VCaP (cell line): Measurements from ENCODE around the gene HDAC4.

ENCODE experiments used
- H3K27ac ChIP-seq: fragments of 450-650 bp; 2 replicates; pipeline ENCODE4 v1.5.1; 2017
- TF ChIP-seq, protein P1 (sequence below): fragments of 450-650 bp; conservative IDR thresholded peaks from 2 replicates; pipeline ENCODE4 v1.5.1; 2017; ENCODE audit warnings: mild to moderate bottlenecking, moderate library complexity

Gene HDAC4

DNA sequence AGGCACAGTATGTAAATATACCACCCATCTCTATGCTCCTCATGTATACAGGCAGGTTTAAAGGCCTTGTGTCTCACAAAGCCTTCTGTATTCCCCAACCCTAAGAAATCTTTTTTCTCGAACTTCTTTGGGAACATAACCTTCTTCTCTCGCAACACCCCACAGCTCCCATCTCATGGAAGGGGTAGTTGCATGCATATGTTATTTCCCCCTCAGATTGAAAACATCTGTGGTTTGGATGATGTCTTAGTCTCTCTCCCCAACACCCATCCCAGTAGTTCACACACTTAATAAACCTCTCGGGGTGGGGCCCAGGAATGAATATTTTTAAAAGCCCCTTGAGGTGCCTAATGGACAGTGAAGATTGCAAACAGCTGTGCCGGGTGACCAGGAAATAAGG is 21.0 kb upstream of the HDAC4 start:
- no peak overlapping the region for H3K27ac ChIP-seq
- TF ChIP-seq, protein P1, sequence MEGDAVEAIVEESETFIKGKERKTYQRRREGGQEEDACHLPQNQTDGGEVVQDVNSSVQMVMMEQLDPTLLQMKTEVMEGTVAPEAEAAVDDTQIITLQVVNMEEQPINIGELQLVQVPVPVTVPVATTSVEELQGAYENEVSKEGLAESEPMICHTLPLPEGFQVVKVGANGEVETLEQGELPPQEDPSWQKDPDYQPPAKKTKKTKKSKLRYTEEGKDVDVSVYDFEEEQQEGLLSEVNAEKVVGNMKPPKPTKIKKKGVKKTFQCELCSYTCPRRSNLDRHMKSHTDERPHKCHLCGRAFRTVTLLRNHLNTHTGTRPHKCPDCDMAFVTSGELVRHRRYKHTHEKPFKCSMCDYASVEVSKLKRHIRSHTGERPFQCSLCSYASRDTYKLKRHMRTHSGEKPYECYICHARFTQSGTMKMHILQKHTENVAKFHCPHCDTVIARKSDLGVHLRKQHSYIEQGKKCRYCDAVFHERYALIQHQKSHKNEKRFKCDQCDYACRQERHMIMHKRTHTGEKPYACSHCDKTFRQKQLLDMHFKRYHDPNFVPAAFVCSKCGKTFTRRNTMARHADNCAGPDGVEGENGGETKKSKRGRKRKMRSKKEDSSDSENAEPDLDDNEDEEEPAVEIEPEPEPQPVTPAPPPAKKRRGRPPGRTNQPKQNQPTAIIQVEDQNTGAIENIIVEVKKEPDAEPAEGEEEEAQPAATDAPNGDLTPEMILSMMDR: no peak

DNA sequence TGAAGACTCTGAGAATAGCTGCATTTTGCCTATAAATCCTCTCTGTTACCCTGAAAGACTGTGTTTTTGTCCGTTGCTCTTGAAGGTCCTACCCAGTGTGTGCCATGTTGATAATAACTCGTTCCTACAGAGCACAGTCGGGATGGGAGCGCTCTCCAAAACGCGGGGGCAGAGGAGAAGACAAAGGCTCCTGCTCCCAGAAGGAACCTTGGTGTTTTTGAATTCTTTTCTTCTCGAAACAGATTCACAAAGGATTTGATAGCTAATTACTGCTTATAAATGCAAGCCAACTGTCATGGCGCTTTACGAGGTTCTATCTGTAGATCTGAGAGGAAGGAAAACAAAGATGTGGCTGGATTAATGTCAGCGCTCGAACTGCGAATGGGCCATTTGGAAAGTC is 19.3 kb upstream of the HDAC4 start:
- TF ChIP-seq, protein P1: no peak
- H3K27ac ChIP-seq: no peak overlapping the region

DNA sequence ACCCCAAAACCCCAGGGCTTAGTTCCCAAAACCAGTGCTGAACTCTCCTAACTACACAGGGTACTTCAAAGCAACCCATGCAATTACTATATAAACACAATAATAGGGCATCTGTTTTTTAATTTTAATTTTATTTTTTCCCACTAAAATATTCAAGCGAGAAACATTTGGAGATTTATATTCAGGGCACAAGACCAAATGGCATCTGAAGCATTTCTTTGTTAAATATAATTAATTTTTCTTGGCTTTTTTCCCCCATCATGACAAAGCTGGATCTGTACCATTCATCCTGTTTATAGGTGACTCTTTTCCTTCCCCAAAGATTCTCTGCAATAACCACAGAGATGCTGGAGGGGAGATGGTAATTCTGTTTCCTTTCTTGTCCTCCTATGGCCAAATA is 18.1 kb upstream of the HDAC4 start:
- TF ChIP-seq, protein P1: no peak
- no peak overlapping the region for H3K27ac ChIP-seq

DNA sequence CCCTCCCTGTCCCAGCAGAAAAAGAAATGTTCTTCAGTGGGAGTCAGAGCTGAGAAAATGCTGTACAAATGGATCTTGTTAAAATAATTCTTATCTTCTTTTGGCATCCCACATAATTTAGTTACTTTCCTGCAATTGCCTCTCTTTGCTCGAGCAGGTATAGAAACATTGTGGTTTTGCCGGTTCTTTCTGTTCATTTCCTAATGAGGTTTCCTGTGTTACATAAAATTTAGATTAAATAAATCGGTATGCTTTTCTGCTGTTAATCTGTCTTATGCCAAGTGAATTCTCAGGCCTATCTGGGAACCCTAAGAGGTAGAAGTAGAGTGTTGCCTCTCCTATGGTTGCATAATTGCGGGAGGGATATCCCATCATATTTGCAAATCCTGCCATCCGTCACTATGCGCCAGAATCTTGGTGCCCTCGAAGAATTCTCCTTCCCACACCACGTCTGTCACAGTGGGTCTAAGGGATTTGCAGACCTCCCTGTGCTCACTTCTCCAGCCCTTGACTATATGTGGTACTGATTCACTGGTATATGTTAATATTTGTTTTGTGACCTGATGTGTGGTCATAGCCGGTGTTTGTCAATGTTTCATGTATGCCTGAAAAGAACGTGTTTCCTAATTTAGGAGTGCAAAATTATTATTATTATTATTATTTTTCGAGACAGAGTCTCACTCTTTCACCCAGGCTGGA is 12.2 kb upstream of the HDAC4 start:
- TF ChIP-seq, protein P1: no peak
- H3K27ac ChIP-seq: no peak overlapping the region

DNA sequence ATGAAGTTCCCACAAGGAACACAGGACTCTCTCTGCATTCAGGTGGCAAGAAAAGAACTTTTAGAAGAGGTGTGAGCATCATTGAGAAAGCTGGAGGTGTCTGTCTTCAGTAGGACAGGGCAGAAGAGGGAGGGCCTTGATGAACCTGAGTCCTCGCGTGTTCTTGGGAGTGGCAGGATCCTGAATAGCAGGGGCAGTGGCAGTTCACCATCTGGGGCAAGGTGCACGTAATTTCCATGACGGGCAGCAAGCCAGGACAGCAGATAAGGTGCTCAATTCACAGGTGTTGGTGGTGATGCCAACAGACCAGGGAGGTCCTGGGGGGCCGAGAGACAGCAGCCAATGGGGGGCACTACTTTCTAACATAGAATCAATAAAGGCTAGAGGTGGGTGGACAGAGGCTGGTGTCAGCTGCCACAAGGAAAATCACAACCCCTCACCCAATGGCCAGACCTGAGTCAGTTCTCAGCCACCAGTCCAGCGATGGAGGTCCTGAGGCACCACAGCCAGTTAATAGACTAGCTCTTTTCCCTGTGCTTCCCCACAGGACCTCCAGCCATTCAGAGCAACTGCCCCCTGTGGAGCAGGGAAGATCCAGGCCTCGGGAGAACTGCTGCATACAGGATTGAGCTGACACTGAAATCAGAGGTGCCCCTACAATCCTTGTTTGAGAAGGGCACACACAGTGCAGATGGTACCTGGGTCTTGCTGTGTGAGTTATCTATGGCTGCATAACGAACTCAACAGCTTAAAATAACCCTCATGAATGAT is 10.9 kb upstream of the HDAC4 start:
- TF ChIP-seq, protein P1: no peak
- H3K27ac ChIP-seq: no peak overlapping the region

DNA sequence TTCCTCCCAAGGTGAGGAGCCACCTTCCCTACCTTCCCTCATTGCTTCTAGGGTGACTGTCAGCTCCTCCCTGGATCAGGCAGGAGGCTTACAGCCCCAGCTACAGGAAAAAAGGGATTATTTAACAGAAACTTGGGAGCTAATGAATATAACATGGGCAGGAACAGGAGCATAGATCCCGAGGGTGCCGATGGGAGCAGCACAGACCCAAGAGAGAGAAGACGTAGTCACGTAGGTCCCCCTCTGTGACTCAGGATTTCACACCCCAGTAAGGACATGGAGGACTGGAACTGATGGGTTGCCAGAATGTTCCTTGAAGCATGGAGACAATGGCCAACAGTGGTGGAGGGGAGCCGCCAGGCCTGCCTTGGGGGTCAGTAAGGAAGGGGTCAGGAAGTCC is 10.3 kb upstream of the HDAC4 start:
- TF ChIP-seq, protein P1: no peak
- H3K27ac ChIP-seq: no peak overlapping the region

DNA sequence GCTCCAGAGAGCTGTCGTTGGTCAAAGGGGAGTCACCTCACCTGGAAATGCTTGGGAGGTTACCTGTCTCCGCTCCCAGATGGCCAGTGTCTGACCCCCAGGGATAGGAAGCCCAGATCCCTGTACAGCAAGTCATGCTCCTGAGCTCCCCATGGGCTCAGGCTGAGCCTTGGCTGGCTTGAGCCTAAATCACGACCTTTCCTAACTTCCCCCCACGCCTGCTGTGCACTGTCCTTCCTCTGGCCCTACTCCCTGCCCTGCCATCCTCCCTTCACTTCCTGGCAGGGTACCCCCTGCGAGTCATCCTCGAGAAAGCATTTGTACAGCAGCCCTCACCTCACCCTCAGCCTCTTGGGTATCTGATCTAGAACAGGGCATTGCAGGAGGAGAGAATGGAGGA is 9.2 kb upstream of the HDAC4 start:
- no peak overlapping the region for H3K27ac ChIP-seq
- TF ChIP-seq, protein P1: no peak
